Left hindlimb (tissue), 1 donor: ENCODE data around the gene CCL1.

Source experiments
- DNase-seq: peaks from one replicate; pipeline ENCODE4 v3.0.0-alpha.2; 2018

CCL1 gene, protein sequence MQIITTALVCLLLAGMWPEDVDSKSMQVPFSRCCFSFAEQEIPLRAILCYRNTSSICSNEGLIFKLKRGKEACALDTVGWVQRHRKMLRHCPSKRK

DNA sequence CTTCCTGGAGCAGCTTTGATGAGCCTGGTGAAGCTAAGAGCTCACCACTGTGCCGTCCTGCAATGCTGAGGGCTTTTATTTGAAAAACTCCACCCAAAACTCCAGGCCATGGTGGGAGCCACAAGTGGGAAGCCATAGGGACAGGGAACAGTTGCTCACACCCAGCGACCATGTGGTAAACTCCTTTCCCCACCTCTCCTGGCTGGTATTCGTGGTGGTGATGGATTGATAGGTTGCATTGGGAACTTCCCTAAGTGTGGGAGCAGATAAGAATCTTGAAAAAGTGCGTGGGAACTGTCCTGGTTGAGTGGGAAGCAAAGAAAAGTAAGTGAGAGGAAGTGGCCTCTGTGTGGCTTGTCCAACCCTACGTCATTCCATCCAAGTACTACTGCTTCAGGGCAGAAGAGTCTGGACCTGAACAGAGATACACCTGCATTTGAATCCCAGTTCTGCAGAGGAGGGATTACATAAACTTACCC lies at the start of gene CCL1:
Gene CCL1 (minus strand): TSS at position 51 of the 479 bp plus-strand sequence. CDS start 72 bp downstream, outside the sequence.
- DNase-seq = no peak

GRCh38 chr17:34412534-34412933 lies 49.5 kb upstream of the CCL1 start:
- DNase-seq = no peak

GRCh38 chr17:34411646-34412421 lies 48.8 kb upstream of the CCL1 start:
- no peak for DNase-seq

DNA sequence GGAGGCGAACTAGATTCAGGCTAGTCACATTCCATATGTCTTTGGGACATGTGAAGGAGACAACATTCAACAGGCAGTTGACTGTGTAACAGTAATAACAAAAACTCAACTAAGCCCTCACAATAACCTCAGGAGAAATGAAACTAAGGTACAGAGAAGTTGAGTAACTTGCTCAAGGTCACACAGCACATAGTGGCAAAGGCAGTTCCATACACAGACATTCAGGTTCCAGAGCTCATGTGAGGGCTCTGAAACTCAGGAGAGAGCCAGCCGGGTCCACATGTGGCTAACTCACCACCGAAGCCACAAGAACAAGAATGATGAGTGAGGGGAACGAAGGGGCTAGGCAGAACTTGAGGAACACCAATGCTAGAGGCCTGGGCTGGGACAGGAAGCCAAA lies 46.3 kb upstream of the CCL1 start:
- DNase-seq = no peak

DNA sequence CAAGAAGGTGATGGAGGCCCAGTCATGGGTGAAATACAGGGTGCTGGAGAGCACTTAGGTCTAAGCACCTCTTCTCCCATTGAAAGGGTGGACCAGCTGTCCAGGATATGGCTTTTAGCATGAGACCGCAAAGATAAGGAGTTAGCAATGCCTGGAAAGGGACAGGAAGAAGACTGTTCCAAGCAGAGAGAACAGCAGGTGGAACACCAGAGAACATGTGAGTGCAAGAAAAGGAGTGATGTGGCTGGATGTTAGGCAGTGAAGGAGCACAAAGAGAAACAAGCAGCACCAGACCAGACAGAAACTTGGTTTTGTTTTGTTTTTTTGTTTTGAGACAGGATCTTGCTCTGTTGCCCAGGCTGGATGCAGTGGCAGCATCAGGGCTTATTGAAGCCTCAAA lies 45.4 kb upstream of the CCL1 start:
- no peak for DNase-seq

DNA sequence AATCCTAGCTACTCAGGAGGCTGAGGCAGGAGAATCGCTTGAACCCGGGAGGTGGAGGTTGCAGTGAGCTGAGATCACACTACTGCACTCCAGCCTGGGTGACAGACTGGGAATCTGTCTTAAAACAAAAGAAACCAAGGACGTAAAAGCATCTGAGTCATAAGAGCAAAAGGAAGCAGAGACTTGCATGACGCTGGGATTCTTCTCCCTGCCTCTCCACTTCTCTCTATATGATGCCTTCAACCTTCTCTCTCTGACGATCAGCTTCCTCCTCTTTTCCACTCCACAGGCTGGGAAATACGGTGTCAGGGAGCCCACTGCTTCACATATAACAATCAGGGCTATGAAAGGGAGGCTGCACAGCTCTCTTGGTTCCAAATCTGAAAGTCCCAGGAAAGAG lies 43.2 kb upstream of the CCL1 start:
- no peak for DNase-seq

GRCh38 chr17:34403006-34403405 lies 40.0 kb upstream of the CCL1 start:
- DNase-seq = no peak

GRCh38 chr17:34401165-34401564 lies 38.1 kb upstream of the CCL1 start:
- DNase-seq = no peak

GRCh38 chr17:34400301-34400931 lies 37.4 kb upstream of the CCL1 start:
- DNase-seq = no peak

DNA sequence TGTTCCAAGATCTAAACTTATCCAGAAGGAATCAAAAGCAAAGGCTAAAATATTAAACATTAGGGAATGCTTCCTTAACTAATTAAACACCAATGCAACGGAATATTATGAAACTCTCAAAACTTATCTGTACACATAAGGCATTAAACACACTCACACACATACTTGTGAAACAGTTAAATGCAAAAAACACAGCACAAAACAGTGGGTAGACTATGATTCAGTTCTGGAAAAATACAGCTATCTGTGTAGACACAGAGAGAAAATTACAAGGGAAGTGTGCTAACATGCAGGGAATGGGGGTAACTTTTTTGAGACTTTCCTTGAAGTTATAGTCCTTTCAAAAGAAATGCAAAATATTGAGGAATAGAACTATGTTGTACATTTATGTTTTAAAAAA lies 36.7 kb upstream of the CCL1 start:
- no peak for DNase-seq

DNA sequence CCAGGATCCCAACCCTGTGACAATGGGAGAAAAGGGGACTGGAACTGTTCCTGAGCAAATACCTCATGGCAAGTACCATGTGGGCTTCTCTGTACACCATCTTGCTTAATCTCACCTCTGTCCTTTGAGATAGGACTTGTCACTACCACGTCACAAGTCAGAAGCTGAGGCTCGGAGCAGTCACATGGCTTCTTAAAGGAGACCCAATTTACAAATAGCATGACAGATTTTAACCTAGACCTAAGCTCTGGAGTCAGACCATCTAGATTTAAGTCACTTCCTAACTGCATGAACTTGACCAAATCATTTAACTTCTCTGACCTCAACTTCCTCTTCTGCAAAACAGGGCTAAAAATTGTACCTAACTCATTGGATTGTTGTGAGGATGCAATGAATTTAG lies 36.0 kb upstream of the CCL1 start:
- no peak for DNase-seq

- no peak for DNase-seq
Measured at GRCh38 chr17:34397265-34397664, 34.2 kb upstream of the CCL1 start.

DNA sequence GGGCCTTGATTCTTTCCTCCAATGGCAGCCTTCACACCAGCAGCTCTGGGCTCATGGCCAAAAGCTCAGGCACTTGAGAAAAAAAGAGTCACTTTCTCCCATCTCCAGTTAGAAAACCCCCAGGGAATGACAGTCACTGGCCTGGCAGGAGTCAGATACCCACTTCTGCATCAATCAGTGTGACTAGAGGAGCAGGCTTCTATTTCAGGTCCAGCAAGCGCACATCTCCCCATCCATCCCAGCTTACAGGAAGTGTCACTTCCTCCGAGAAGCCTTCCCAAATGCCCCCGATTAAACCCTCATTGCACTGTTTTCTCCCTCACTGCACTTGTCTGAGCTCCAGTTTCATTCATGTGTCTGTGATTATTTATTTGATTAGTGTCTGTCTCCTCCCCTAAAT lies 30.4 kb upstream of the CCL1 start:
- no peak for DNase-seq

- no peak for DNase-seq
Measured at GRCh38 chr17:34391241-34391640, 28.2 kb upstream of the CCL1 start.

GRCh38 chr17:34390649-34391048 lies 27.6 kb upstream of the CCL1 start:
- DNase-seq = no peak

GRCh38 chr17:34389126-34389750 lies 26.2 kb upstream of the CCL1 start:
- DNase-seq = no peak

DNA sequence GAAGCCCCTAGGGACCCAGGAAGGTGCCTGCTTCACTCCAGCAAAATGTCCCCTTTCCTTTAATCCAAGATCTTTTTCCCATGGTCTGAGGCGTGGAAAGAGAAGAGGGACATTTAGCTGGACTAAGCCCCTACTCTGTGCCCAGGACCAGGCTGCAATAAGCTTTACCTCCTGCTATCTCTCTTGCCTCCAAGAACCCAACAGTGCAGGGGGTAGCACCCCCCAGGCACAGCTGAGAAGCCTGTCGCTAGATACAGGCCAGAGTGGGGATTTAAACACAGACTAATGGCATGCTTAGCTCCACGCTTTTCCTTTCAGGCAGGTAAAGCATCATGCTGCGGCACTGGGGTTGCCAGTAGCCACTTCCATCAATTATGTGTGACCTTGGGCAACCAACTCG lies 24.5 kb upstream of the CCL1 start:
- DNase-seq = no peak

DNA sequence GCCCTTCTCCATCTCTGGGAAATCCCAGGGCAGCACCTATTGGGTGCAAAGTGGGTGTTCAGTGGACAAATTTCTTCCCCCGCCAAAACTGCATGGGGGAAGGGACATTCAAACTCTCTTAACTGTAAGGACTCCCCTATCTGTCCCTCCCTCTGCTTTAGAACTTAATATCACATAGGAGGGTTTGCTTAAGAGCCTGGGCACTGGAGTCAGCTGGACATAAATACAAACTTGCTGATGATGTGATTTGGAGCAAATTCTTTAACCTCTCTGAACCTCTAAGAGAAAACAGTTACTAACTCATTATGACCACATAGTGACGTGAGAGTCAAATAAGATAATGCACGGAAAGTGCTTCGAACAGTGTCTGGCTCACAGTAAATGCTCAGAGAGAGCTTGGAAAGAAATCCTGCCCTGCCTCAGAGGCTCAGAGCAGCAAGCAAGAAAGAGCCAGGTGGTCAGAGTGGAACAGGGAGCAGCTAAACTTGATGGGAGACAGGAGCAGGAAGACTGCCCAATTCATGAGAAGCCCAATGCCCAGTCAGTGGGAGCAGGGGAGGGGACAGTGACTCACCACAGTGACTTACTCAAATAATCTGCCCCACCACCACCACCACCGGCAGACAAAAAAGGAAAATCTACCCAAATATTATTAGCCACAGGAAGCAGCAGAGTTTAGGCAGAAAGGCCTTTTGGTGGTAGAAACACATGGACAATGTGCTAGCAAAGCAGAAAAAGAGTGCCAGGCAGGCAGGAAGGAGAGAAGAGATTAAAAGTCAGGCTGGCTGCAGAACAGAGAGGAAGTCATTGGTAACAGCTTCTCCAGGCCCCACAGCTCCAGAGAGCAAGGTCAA lies 23.9 kb upstream of the CCL1 start:
- peak; percentile 36 for DNase-seq

- DNase-seq = no peak
Measured at GRCh38 chr17:34386343-34386696, 23.3 kb upstream of the CCL1 start.

DNA sequence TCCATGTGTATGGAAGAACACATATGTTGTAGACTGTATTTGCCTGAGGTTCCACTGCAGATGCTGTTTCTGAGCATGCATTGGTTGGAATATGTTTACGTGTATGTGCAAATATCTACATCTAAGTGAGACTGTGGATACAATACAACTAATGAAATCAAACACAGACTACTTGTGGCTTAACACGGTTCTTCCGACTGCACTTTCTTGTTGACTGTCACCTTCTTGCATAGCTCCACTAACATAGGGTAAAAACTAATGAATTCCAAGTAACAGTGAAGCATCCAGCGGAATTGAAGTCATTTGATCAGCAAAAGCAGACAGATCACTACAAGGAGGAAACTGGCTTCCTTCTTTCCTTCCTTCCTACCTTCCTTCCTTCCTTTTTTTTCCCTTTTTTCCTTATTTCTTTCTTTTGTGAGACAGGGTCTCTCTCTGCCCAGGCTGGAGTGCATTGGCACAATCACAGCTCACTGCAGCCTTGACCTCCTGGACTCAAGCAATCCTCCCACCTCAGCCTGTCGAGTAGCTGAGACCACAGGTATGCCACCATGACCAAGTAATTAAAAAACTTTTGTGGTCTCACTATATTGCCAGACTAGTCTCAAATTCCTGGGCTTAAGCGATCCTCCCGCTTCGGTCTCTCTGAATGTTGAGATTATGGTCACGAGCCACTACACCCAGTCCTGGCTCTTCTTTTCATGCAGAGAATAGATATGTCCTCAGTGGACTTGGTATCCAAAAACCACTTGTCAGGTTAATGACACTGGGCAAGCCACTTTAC lies 22.0 kb upstream of the CCL1 start:
- DNase-seq = no peak

DNA sequence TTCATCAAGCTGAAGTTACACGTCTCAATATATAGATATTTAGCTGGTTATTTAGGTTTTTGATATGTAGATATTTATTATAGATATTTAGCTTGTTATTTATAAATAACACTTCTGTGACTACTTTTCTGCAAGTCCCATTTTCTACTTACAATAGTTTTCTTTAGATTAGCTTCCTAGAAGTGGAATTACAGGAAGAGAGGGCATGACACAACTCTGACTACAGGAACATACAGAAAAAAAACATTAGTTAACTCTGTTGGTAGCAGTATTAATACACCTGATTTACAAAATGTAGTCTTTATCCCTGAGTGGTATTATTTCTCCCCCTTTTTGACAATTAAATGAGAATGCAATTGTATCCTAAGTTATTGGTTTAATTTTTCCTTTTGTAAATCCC lies 21.2 kb upstream of the CCL1 start:
- no peak for DNase-seq

DNA sequence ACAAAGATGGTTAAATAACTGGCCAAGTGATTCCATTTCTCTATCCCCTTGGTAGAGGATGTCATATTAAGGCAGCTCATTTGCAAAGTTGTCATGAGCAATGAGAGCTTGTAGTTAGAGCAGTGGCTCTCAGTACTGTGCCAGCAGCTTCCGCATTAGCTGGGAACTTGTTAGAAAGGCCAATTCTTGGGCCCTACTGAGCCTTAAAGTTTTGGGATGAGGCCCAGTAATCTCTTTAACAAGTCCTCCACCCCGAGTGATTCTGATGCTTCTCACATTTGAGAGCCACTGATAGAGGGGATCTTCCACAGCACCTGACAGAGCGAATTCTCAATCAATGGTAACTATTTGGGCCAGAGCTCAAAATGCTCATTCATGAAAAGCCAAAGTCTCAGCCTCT lies 20.2 kb upstream of the CCL1 start:
- DNase-seq = no peak
